Smooth muscle cell (in vitro differentiated cells): ENCODE results near the gene MPZL3. TPM values are rescaled to one million over a fixed set of nuclear protein-coding genes. Genes with fewer than 3 reads are reported as not detected.

Experiments
- DNase-seq: peaks from one replicate; lab custom pipeline; 2025; ENCODE audit not compliant: unreplicated experiment; lab: John Stamatoyannopoulos, UW
- H2AFZ ChIP-seq: fragments of 200-600 bp; sonication (generic); 2 replicates; pipeline ENCODE4 v1.6.0; 2016; ENCODE audit warnings: antibody characterized with exemption, low read depth, mild to moderate bottlenecking
- H3F3A ChIP-seq: fragments of 200-600 bp; sonication (generic); 2 replicates; pipeline ENCODE4 v1.6.0; 2017; ENCODE audit warnings: antibody characterized with exemption, low read depth
- H3K27ac ChIP-seq: fragments of 200-600 bp; sonication (generic); 2 replicates; pipeline ENCODE4 v1.5.1; 2016; ENCODE audit warnings: low read depth, mild to moderate bottlenecking
- H3K27me3 ChIP-seq: fragments of 200-600 bp; sonication (generic); 2 replicates; pipeline ENCODE4 v1.6.1; 2016; ENCODE audit warnings: low read depth, mild to moderate bottlenecking
- H3K36me3 ChIP-seq: fragments of 200-600 bp; sonication (generic); 2 replicates; pipeline ENCODE4 v1.5.1; 2016; ENCODE audit warnings: low read depth
- H3K4me1 ChIP-seq: fragments of 200-600 bp; sonication (generic); 2 replicates; pipeline ENCODE4 v1.5.1; 2016; ENCODE audit warnings: low read depth
- H3K4me2 ChIP-seq: fragments of 200-600 bp; sonication (generic); 2 replicates; pipeline ENCODE4 v1.6.0; 2016; ENCODE audit warnings: mild to moderate bottlenecking
- H3K4me3 ChIP-seq: fragments of 200-600 bp; sonication (generic); 2 replicates; pipeline ENCODE4 v1.5.1; 2016; ENCODE audit warnings: mild to moderate bottlenecking
- H3K79me2 ChIP-seq: fragments of 200-600 bp; sonication (generic); 2 replicates; pipeline ENCODE4 v1.6.0; 2016; ENCODE audit warnings: low read depth, mild to moderate bottlenecking
- H3K9ac ChIP-seq: fragments of 200-600 bp; sonication (generic); 2 replicates; pipeline ENCODE4 v1.6.0; 2016; ENCODE audit warnings: low read depth
- H3K9me3 ChIP-seq: fragments of 200-600 bp; sonication (generic); replicated peaks from 2 replicates; pipeline ENCODE4 v1.5.1; 2016; ENCODE audit warnings: low read depth
- H4K20me1 ChIP-seq: fragments of 200-600 bp; sonication (generic); 2 replicates; pipeline ENCODE4 v1.6.0; 2016; ENCODE audit warnings: low read depth
- WGBS: methylation state at CpG from one replicate; pipeline ENCODE4 v1.1.7; 2016; ENCODE audit warnings: low lambda C conversion rate; 5-methylcytosine and 5-hydroxymethylcytosine counted together
- polyA plus RNA-seq: library from polyadenylated mRNA; unstranded; fragments of >200 nt; fragmentation: Nextera tagmentation; extraction: Ambion mirVana; gene quantifications from 2 replicates; pipeline ENCODE4 v1.2.1, GENCODE V29; 2016
- total RNA-seq: library from RNA; depleted of rRNA; stranded (reverse); fragments of >200 nt; gene quantifications from 2 replicates; pipeline ENCODE4 v1.2.3, GENCODE V29; 2014
- TF ChIP-seq, protein P1 (sequence below): fragments of 200-600 bp; sonication (generic); IDR thresholded peaks from 2 replicates; pipeline ENCODE4 v1.5.1; 2017; ENCODE audit warnings: borderline replicate concordance, mild to moderate bottlenecking, antibody characterized with exemption; ENCODE audit not compliant: insufficient read depth, poor library complexity, severe bottlenecking

The MPZL3 gene
- total and polyA plus RNA-seq, 2 experiments from 2014 or later = 1.7 to 9.0 TPM

DNA sequence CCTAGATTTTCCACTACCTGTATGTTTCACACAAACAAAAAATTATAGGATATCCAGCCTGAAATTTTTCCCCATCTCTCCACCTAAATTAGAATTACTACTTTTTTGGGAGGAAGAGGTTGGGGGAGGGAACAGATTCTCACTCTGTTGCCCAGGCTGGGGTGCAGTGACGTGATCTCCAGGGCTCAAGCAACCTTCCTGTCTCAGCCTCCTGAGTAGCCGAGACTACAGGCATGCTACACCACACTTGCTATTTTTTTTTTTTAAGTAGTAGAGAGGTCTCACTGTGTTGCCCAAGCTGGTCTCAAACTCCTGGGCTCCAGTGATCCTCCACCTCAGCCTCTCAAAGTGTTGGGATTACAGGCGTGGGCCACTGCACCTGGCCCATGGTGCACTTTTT, 36.9 kb downstream of the MPZL3 start:
- TF ChIP-seq, protein P1, sequence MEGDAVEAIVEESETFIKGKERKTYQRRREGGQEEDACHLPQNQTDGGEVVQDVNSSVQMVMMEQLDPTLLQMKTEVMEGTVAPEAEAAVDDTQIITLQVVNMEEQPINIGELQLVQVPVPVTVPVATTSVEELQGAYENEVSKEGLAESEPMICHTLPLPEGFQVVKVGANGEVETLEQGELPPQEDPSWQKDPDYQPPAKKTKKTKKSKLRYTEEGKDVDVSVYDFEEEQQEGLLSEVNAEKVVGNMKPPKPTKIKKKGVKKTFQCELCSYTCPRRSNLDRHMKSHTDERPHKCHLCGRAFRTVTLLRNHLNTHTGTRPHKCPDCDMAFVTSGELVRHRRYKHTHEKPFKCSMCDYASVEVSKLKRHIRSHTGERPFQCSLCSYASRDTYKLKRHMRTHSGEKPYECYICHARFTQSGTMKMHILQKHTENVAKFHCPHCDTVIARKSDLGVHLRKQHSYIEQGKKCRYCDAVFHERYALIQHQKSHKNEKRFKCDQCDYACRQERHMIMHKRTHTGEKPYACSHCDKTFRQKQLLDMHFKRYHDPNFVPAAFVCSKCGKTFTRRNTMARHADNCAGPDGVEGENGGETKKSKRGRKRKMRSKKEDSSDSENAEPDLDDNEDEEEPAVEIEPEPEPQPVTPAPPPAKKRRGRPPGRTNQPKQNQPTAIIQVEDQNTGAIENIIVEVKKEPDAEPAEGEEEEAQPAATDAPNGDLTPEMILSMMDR = no peak
- H3K9me3 ChIP-seq = no peaks in the 10 kb centered on the region
- no peak for DNase-seq
- peaks cover 38% of the 10 kb centered on the region for H3K27me3 ChIP-seq
- no peak overlapping the region for H3K9ac ChIP-seq
- H3K4me3 ChIP-seq = no peak overlapping the region
- H3K4me2 ChIP-seq = no peak overlapping the region
- no peak overlapping the region for H3K27ac ChIP-seq
- no peaks in the 10 kb centered on the region for H3K79me2 ChIP-seq
- H3K4me1 ChIP-seq = peaks cover 5% of the 10 kb centered on the region
- H3F3A ChIP-seq = no peaks in the 10 kb centered on the region
- no peaks in the 10 kb centered on the region for H4K20me1 ChIP-seq
- H2AFZ ChIP-seq = no peak overlapping the region
- 94% methylated on average over 3 of the region's 3 CpGs for WGBS
- H3K36me3 ChIP-seq = no peaks in the 10 kb centered on the region

DNA sequence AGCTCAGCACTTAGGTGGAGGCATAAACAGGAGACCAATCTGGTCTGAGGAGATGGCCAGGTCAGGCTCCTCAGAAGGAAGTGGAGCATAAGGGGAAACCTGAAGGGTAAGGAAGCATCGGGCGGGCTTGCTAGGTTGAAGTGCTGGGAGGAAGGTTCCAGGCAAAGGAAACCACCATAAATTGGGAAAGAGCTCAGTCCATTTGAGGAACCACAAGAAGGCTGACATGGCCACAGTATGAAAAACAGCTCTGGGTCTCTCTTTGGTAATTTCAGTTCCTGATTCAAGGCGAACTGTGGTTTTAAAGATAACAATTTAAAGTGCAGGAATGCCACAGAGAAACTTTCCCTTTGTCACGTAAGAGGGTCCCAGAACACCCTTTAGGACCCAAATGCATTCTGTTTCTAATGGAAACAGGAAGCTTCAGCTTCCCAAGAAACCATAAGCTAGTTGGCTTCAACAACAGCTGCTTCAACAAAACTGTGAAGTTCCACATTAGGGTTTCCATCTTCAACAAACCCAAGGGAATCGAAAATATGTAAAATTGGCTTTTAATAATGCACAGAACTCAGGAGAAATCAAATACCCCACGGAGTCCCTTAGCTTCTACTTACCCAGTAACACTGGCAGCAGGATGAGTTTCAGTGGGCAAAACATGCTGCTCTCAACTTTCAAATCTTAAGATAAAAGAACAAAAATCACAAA, 37.8 kb downstream of the MPZL3 start:
- 72% methylated on average over 6 of the region's 6 CpGs for WGBS

DNA sequence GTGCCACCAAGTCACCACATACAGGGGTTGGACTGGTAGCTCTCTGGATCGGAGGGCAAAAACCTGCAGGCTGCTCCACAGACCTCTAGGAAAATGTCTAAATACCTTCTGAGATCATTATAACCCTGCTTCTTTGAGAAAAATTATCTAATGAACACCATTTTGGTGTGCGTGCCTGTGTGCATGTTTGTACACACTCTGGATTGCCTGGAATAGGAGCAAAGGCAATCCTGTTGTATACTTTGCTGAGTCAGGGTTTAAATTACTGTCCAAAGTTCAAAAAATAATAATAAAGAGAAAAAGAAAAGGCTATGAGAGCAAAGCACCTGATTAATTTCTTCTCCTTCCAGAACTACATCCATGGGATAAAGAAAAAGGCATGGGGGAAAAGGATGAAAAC, 38.4 kb downstream of the MPZL3 start:
- 95% methylated on average over 2 of the region's 2 CpGs for WGBS
- Histone ChIP-seq H3K27ac (no peak overlapping the region), H3K9ac (no peak overlapping the region), H3K79me2 (no peaks in the 10 kb centered on the region), H3K9me3 (no peaks in the 10 kb centered on the region), H2AFZ (no peak overlapping the region), H3F3A (no peaks in the 10 kb centered on the region), H3K4me3 (no peak overlapping the region), H3K36me3 (no peaks in the 10 kb centered on the region), H3K4me1 (peaks cover 5% of the 10 kb centered on the region), H3K27me3 (peaks cover 48% of the 10 kb centered on the region), H3K4me2 (no peak overlapping the region), H4K20me1 (no peaks in the 10 kb centered on the region)
- TF ChIP-seq, protein P1 = no peak
- DNase-seq = no peak

More for the DNA sequence above, 37.8 kb downstream of the MPZL3 start:
- no peak overlapping the region for H3K27ac ChIP-seq
- no peak overlapping the region for H3K4me2 ChIP-seq
- no peaks in the 10 kb centered on the region for H3K9me3 ChIP-seq
- DNase-seq = no peak
- no peak overlapping the region for H3K9ac ChIP-seq
- TF ChIP-seq, protein P1 = no peak
- H3K27me3 ChIP-seq = peaks cover 44% of the 10 kb centered on the region
- no peak overlapping the region for H3K4me3 ChIP-seq
- no peaks in the 10 kb centered on the region for H3K79me2 ChIP-seq
- H3K4me1 ChIP-seq = peaks cover 5% of the 10 kb centered on the region
- H2AFZ ChIP-seq = no peak overlapping the region
- H3K36me3 ChIP-seq = no peaks in the 10 kb centered on the region
- H4K20me1 ChIP-seq = no peaks in the 10 kb centered on the region
- no peaks in the 10 kb centered on the region for H3F3A ChIP-seq

DNA sequence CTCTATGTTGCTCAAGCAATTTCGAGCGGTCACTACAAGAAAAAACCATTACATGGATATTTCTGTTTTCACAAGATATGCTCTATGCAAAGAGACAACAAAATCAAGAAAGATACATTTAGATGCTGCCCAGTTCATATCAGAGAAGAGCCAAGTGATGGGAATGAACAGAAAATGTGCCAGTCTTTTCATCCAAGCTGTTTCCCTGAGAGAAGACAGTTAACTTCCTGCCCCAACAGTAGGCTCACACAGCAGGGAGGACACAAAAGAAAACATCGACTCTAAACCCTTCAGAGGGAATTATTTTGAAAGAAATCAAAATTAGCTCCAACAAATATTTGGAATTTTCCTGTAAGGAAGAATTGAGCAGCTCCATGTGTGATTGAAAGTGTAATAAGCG, 39.0 kb downstream of the MPZL3 start:
- TF ChIP-seq, protein P1 = no peak
- H3K9me3 ChIP-seq = no peaks in the 10 kb centered on the region
- no peak overlapping the region for H3K4me3 ChIP-seq
- no peak overlapping the region for H2AFZ ChIP-seq
- H3K27me3 ChIP-seq = peaks cover 54% of the 10 kb centered on the region
- no peaks in the 10 kb centered on the region for H3F3A ChIP-seq
- H4K20me1 ChIP-seq = no peaks in the 10 kb centered on the region
- no peak overlapping the region for H3K4me2 ChIP-seq
- no peak for DNase-seq
- no peaks in the 10 kb centered on the region for H3K36me3 ChIP-seq
- WGBS = 87% methylated on average over 4 of the region's 4 CpGs
- H3K4me1 ChIP-seq = peaks cover 5% of the 10 kb centered on the region
- no peak overlapping the region for H3K9ac ChIP-seq
- H3K79me2 ChIP-seq = no peaks in the 10 kb centered on the region
- H3K27ac ChIP-seq = no peak overlapping the region
